KMS-11 (cell line): ENCODE measurements around the gene CTIF.

ENCODE experiments used
- H2AFZ ChIP-seq: fragments of 200-600 bp; sonication (generic); 2 replicates; pipeline ENCODE4 v1.6.1; 2016; ENCODE audit warnings: antibody characterized with exemption, mixed run types, low read depth
- H3K27ac ChIP-seq: fragments of 200-600 bp; sonication (generic); 2 replicates; pipeline ENCODE4 v1.6.1; 2016; ENCODE audit warnings: mild to moderate bottlenecking, mixed run types
- H3K27me3 ChIP-seq: fragments of 200-600 bp; sonication (generic); 2 replicates; pipeline ENCODE4 v1.6.1; 2017; ENCODE audit warnings: mild to moderate bottlenecking, low read depth, mixed run types, moderate library complexity; ENCODE audit not compliant: insufficient read depth
- H3K36me3 ChIP-seq: fragments of 200-600 bp; sonication (generic); 2 replicates; pipeline ENCODE4 v1.6.1; 2017; ENCODE audit warnings: mild to moderate bottlenecking, mixed run types; ENCODE audit not compliant: insufficient read depth
- H3K4me1 ChIP-seq: fragments of 200-600 bp; sonication (generic); 2 replicates; pipeline ENCODE4 v1.6.1; 2016; ENCODE audit warnings: mild to moderate bottlenecking, low read depth, mixed run types; ENCODE audit not compliant: poor library complexity, severe bottlenecking
- H3K4me2 ChIP-seq: fragments of 200-600 bp; sonication (generic); 2 replicates; pipeline ENCODE4 v1.7.0; 2016; ENCODE audit warnings: mild to moderate bottlenecking, mixed run types
- H3K4me3 ChIP-seq: fragments of 200-600 bp; sonication (generic); IDR thresholded peaks from 2 replicates; pipeline ENCODE4 v1.6.1; 2017; ENCODE audit warnings: low read depth, low read length, mixed read lengths; ENCODE audit not compliant: insufficient read depth
- H3K79me2 ChIP-seq: fragments of 200-600 bp; sonication (generic); 2 replicates; pipeline ENCODE4 v1.6.1; 2016; ENCODE audit warnings: low read depth, mixed run types; ENCODE audit not compliant: insufficient read depth
- H3K9ac ChIP-seq: fragments of 200-600 bp; sonication (generic); 2 replicates; pipeline ENCODE4 v1.6.1; 2016; ENCODE audit warnings: mild to moderate bottlenecking, mixed run types
- H4K20me1 ChIP-seq: fragments of 200-600 bp; sonication (generic); 2 replicates; pipeline ENCODE4 v1.6.1; 2016; ENCODE audit warnings: mild to moderate bottlenecking, mixed run types; ENCODE audit not compliant: insufficient read depth
- TF ChIP-seq, protein P1 (sequence below): fragments of 200-600 bp; sonication (generic); conservative IDR thresholded peaks from 2 replicates; pipeline ENCODE4 v1.6.1; 2017; ENCODE audit warnings: low read depth, mild to moderate bottlenecking, antibody characterized with exemption, low read length, moderate library complexity, mixed read lengths

Gene CTIF

DNA sequence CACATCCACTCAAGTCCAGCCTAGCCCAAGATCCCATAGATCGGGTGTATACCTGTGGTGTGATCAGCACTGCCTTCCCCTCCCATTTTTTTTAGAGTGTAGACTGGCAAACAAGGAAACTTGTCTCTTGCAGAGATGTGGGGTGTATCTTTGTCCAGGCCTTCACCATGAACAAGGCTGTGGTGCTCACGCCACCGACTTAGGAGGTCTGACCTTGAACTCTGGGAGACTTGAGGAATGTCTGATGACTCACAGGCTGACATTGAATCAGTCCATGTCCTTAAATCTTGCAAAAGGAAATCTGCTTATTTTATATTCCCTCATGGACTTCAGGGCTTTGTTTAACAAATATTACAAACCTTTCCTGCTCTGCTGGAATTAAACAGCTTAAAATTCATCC, 4.5 kb upstream of the CTIF start:
- Histone ChIP-seq H3K9ac (no peak overlapping the region), H3K4me2 (no peak overlapping the region), H2AFZ (no peak overlapping the region), H3K27ac (no peak overlapping the region), H3K27me3 (no peaks in the 10 kb centered on the region), H3K79me2 (peaks cover 2% of the 10 kb centered on the region), H3K4me3 (no peak overlapping the region), H4K20me1 (no peaks in the 10 kb centered on the region), H3K36me3 (no peaks in the 10 kb centered on the region), H3K4me1 (peaks cover 28% of the 10 kb centered on the region)
- TF ChIP-seq, protein P1, sequence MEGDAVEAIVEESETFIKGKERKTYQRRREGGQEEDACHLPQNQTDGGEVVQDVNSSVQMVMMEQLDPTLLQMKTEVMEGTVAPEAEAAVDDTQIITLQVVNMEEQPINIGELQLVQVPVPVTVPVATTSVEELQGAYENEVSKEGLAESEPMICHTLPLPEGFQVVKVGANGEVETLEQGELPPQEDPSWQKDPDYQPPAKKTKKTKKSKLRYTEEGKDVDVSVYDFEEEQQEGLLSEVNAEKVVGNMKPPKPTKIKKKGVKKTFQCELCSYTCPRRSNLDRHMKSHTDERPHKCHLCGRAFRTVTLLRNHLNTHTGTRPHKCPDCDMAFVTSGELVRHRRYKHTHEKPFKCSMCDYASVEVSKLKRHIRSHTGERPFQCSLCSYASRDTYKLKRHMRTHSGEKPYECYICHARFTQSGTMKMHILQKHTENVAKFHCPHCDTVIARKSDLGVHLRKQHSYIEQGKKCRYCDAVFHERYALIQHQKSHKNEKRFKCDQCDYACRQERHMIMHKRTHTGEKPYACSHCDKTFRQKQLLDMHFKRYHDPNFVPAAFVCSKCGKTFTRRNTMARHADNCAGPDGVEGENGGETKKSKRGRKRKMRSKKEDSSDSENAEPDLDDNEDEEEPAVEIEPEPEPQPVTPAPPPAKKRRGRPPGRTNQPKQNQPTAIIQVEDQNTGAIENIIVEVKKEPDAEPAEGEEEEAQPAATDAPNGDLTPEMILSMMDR, result no peak

DNA sequence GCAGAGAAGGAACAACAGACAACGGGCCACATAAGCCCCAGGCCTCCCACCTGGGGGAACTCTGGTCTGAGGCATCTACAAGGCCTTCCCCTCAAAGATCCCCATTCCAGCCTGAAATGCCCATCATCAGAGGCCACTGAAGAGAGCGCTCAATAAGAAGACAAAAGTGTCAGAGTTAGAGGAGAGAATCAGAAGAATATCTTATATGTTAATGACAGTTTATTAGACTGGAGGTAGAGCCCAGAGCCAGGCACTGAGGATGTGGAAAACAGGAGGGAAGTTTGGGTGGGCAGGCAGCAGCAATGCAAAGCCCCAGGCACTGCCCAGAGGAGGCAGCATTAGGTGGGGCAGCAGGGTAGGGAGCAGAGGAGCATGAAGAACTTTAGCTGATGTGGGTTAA, 2.9 kb upstream of the CTIF start:
- Histone ChIP-seq H3K27me3 (no peaks in the 10 kb centered on the region), H3K36me3 (no peaks in the 10 kb centered on the region), H3K27ac (no peak overlapping the region), H3K4me2 (no peak overlapping the region), H3K4me3 (no peak overlapping the region), H3K9ac (no peak overlapping the region), H4K20me1 (no peaks in the 10 kb centered on the region), H3K79me2 (peaks cover 8% of the 10 kb centered on the region), H2AFZ (no peak overlapping the region), H3K4me1 (peaks cover 12% of the 10 kb centered on the region)
- TF ChIP-seq, protein P1, result no peak

DNA sequence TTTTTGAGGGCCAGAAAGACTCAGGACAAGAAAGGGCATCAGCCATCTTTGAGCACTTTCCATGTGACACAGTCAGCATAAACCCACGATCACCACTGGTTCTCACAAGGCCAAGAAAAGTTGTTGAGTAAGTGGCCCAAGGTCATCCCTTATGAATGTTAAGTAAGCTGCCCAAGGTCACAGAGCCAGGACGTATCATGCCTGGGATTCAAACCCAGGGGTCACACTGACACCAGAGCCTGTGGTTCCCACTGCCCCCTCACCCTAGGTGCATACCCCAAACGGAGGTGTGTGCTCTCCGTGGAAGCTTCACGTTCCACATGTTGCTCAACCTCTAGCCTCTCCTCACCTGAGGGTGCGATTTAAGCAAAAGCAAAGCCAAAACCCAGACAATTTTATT, 2.3 kb upstream of the CTIF start:
- H3K27ac ChIP-seq, result no peak overlapping the region
- no peak overlapping the region for H2AFZ ChIP-seq
- H3K4me1 ChIP-seq, result peaks cover 10% of the 10 kb centered on the region
- H3K4me3 ChIP-seq, result no peak overlapping the region
- no peak overlapping the region for H3K9ac ChIP-seq
- H3K79me2 ChIP-seq, result peaks cover 11% of the 10 kb centered on the region
- no peaks in the 10 kb centered on the region for H4K20me1 ChIP-seq
- no peaks in the 10 kb centered on the region for H3K36me3 ChIP-seq
- no peak overlapping the region for H3K4me2 ChIP-seq
- no peaks in the 10 kb centered on the region for H3K27me3 ChIP-seq
- TF ChIP-seq, protein P1, result no peak

DNA sequence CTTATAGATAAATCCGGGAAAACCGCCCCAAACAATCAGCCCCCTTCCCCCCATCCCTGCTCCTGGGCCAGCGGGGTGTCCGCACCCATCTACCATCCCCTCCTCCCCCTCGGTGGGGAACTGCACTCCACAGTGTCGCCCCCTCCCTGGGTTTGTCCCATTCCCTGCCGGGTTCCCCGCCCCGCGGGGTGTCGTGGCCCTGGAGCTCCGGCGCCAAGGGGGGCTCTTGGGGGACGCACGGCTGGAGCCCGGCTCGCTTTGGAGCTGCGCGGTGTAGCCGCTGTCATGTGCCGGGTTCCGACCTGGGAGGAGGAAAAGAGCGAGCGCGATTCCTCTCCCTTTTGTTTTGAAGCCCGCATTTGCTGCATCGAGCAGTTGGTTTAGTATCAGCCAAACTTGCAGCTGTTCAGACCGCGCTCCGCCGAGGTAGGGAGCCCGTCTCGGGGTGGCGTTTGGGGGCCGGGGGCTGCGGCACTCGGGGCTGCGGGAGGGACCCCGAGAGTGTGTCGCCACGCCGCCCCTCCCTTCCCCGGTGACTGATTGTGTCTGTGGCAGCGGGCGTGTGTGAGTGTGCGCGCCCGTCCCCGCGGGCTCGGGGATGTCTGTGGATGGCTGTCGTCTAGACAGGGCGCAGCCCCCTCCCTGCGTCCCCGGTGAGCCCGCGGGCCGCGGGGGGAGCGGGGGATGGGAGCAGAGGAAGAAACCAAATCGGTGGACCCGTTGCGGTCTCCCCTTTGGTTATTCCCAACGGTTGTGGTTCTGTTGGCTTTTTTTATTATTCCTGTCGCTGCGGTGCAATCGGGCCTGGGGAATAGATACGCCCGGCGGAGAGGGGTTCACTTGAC, 797 bp downstream of the CTIF start:
- Histone ChIP-seq H3K36me3 (no peaks in the 10 kb centered on the region), H4K20me1 (no peaks in the 10 kb centered on the region), H3K4me3 (no peak overlapping the region), H3K4me1 (peaks cover 40% of the 10 kb centered on the region), H3K79me2 (peaks cover 26% of the 10 kb centered on the region), H3K27ac (peak overlapping the region; percentile 49), H3K27me3 (no peaks in the 10 kb centered on the region), H3K9ac (peak overlapping the region; percentile 73), H2AFZ (peak overlapping the region; percentile 79), H3K4me2 (peak overlapping the region; percentile 77)
- TF ChIP-seq, protein P1, result no peak
